Right atrium auricular region (tissue), 2 donors: ENCODE measurements around the gene OTUB2. TPM values are rescaled to one million over a fixed set of nuclear protein-coding genes. Genes with fewer than 3 reads are reported as not detected.

Experiments
- DNase-seq: peaks from one replicate; pipeline ENCODE4 v3.0.0-alpha.2; 2019; ENCODE audit warnings: low spot score
- H3K27ac ChIP-seq, 2 donors: fragments of 200-600 bp; sonication (generic); 1 replicate in 1 of 2; 2 replicates in 1 of 2; pipeline ENCODE4 v1.5.1; 2016 to 2019
- H3K27me3 ChIP-seq, 2 donors: fragments of 200-600 bp; sonication (generic); one replicate each; pipeline versions ENCODE4 v1.5.1 to v1.6.0; 2017 to 2019
- H3K36me3 ChIP-seq: fragments of 200-600 bp; sonication (generic); one replicate; pipeline ENCODE4 v1.5.1; 2016
- H3K4me1 ChIP-seq, 2 donors: fragments of 200-600 bp; sonication (generic); one replicate each; pipeline versions ENCODE4 v1.5.1 to v1.6.0; 2017 to 2019
- H3K4me3 ChIP-seq, 2 donors: fragments of 200-600 bp; sonication (generic); 1 replicate in 1 of 2; 2 replicates in 1 of 2; pipeline ENCODE4 v1.5.1; 2017 to 2019; ENCODE audit warnings: mild to moderate bottlenecking in 1 of 2, moderate library complexity in 1 of 2
- H3K9me3 ChIP-seq, 2 donors: fragments of 200-600 bp; sonication (generic); one replicate each; pipeline ENCODE4 v1.5.1; 2019
- CTCF ChIP-seq, 2 donors: fragments of 200-600 bp; sonication (generic); IDR thresholded peaks; one replicate each; pipeline ENCODE4 v1.5.1; 2019; ENCODE audit warnings: antibody characterized with exemption in 2 of 2
- total RNA-seq, 2 donors: library from RNA; depleted of rRNA; stranded (reverse); fragments of >200 nt; gene quantifications; one replicate each; pipeline ENCODE4 v1.1.0, GENCODE V29; 2016

OTUB2 gene
- total RNA-seq, 2 donors from 2014 or later = 0.43 to 0.48 TPM

- DNase-seq = no peak
- H3K4me3 ChIP-seq = no peak overlapping the region
- no peaks in the 10 kb centered on the region for H3K9me3 ChIP-seq
- H3K27ac ChIP-seq = no peak overlapping the region
- no peak for TF ChIP-seq CTCF (IDR thresholded peaks at IDR 0.05)
- H3K36me3 ChIP-seq = peaks cover 47% of the 10 kb centered on the region
- H3K27me3 ChIP-seq = no peaks in the 10 kb centered on the region
- H3K4me1 ChIP-seq = peaks cover 0 to 32% of the 10 kb centered on the region in 2 donors
Measured at GRCh38 chr14:94044476-94045091, 18.4 kb downstream of the OTUB2 start.

- H3K9me3 ChIP-seq = no peaks in the 10 kb centered on the region
- TF ChIP-seq CTCF (IDR thresholded peaks at IDR 0.05) = no peak
- H3K27ac ChIP-seq = no peak overlapping the region
- no peak for DNase-seq
- peaks cover 0 to 35% of the 10 kb centered on the region in 2 donors for H3K4me1 ChIP-seq
- H3K4me3 ChIP-seq = no peak overlapping the region
- H3K36me3 ChIP-seq = peaks cover 52% of the 10 kb centered on the region
- H3K27me3 ChIP-seq = no peaks in the 10 kb centered on the region
Measured at GRCh38 chr14:94045101-94045500, 19.0 kb downstream of the OTUB2 start.

- Histone ChIP-seq H3K27me3 (no peaks in the 10 kb centered on the region), H3K9me3 (no peaks in the 10 kb centered on the region), H3K27ac (no peak overlapping the region), H3K4me3 (no peak overlapping the region), H3K4me1 (peaks cover 0 to 39% of the 10 kb centered on the region in 2 donors), H3K36me3 (peaks cover 58% of the 10 kb centered on the region)
- TF ChIP-seq CTCF (IDR thresholded peaks at IDR 0.05) = no peak
- no peak for DNase-seq
Measured at GRCh38 chr14:94045563-94046345, 19.6 kb downstream of the OTUB2 start.

GRCh38 chr14:94046696-94047250, 20.6 kb downstream of the OTUB2 start:
- H3K4me1 ChIP-seq = peaks cover 0 to 44% of the 10 kb centered on the region in 2 donors
- H3K27me3 ChIP-seq = no peaks in the 10 kb centered on the region
- DNase-seq = no peak
- H3K9me3 ChIP-seq = no peaks in the 10 kb centered on the region
- H3K27ac ChIP-seq = no peak overlapping the region
- no peak overlapping the region for H3K4me3 ChIP-seq
- H3K36me3 ChIP-seq = peaks cover 67% of the 10 kb centered on the region
- TF ChIP-seq CTCF (IDR thresholded peaks at IDR 0.05) = no peak

GRCh38 chr14:94047581-94047980, 21.4 kb downstream of the OTUB2 start:
- H3K36me3 ChIP-seq = peaks cover 75% of the 10 kb centered on the region
- no peaks in the 10 kb centered on the region for H3K27me3 ChIP-seq
- H3K4me3 ChIP-seq = no peak overlapping the region
- peaks cover 0 to 39% of the 10 kb centered on the region in 2 donors for H3K4me1 ChIP-seq
- no peak for DNase-seq
- H3K9me3 ChIP-seq = no peaks in the 10 kb centered on the region
- H3K27ac ChIP-seq = no peak overlapping the region
- no peak for TF ChIP-seq CTCF (IDR thresholded peaks at IDR 0.05)
